ENCODE measurements around the gene GZF1.

GZF1 gene

DNA sequence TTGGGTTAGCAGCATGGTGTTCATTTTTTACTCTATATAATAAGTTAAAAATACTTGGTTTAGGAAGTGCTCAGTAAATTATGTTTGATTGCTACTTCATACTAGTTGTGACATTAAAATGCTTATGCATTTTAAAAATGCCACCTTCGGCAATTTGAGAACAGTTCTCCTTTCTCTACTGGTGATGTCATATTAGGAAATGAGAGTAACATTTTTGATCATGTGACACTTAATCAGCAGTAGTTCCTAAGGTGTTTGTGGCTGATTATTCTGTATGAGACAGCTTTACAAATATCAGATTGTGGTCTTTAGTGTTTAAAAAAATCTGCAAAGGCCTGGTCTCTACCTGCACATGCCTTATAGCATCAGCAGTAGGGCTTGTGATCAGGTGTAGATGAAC lies 4.4 kb downstream of the GZF1 start:
- Histone ChIP-seq H3K4me3 (replicated peaks; ENCODE audit: insufficient read depth, low read length) (no peak overlapping the region), H3K27ac (replicated peaks) (no peak overlapping the region)

DNA sequence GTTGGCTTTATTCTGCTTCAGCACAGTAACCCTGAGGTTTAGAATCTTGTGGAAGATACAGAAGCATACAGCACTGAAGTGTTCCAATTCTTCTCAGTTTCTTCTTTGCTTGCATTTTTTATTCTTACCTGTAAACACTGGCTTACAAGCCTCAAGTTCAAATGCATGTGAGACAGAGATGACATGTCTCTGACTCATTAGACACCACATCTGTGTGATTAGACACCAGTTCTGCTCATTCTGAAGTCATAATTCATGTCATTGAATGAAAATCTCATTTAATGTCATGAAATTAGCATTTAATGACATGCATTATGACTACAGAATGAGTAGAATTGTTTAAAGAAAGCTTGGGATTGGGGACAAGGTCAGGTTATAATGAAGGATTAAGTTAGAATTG lies 5.8 kb downstream of the GZF1 start:
- H3K4me3 ChIP-seq (replicated peaks; ENCODE audit: insufficient read depth, low read length), result no peak overlapping the region
- H3K27me3 ChIP-seq (ENCODE audit: insufficient read depth, poor library complexity, severe bottlenecking), result no peaks in the 10 kb centered on the region
- no peak for DNase-seq (ENCODE audit: low read depth in 1 of 2, low spot score in 1 of 2)
- no peak overlapping the region for H3K27ac ChIP-seq (replicated peaks)
- TF ChIP-seq GABPA (IDR thresholded peaks at IDR 0.05; ENCODE audit: low read depth), result no peak
- TF ChIP-seq, protein P1, sequence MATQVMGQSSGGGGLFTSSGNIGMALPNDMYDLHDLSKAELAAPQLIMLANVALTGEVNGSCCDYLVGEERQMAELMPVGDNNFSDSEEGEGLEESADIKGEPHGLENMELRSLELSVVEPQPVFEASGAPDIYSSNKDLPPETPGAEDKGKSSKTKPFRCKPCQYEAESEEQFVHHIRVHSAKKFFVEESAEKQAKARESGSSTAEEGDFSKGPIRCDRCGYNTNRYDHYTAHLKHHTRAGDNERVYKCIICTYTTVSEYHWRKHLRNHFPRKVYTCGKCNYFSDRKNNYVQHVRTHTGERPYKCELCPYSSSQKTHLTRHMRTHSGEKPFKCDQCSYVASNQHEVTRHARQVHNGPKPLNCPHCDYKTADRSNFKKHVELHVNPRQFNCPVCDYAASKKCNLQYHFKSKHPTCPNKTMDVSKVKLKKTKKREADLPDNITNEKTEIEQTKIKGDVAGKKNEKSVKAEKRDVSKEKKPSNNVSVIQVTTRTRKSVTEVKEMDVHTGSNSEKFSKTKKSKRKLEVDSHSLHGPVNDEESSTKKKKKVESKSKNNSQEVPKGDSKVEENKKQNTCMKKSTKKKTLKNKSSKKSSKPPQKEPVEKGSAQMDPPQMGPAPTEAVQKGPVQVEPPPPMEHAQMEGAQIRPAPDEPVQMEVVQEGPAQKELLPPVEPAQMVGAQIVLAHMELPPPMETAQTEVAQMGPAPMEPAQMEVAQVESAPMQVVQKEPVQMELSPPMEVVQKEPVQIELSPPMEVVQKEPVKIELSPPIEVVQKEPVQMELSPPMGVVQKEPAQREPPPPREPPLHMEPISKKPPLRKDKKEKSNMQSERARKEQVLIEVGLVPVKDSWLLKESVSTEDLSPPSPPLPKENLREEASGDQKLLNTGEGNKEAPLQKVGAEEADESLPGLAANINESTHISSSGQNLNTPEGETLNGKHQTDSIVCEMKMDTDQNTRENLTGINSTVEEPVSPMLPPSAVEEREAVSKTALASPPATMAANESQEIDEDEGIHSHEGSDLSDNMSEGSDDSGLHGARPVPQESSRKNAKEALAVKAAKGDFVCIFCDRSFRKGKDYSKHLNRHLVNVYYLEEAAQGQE (IDR thresholded peaks at IDR 0.05; ENCODE audit: insufficient replicate concordance, low read depth), result no peak
- TF ChIP-seq, protein P2, sequence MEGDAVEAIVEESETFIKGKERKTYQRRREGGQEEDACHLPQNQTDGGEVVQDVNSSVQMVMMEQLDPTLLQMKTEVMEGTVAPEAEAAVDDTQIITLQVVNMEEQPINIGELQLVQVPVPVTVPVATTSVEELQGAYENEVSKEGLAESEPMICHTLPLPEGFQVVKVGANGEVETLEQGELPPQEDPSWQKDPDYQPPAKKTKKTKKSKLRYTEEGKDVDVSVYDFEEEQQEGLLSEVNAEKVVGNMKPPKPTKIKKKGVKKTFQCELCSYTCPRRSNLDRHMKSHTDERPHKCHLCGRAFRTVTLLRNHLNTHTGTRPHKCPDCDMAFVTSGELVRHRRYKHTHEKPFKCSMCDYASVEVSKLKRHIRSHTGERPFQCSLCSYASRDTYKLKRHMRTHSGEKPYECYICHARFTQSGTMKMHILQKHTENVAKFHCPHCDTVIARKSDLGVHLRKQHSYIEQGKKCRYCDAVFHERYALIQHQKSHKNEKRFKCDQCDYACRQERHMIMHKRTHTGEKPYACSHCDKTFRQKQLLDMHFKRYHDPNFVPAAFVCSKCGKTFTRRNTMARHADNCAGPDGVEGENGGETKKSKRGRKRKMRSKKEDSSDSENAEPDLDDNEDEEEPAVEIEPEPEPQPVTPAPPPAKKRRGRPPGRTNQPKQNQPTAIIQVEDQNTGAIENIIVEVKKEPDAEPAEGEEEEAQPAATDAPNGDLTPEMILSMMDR (IDR thresholded peaks at IDR 0.05; ENCODE audit: insufficient read depth, low read length), result no peak
- TF ChIP-seq POLR2AphosphoS5 (IDR thresholded peaks at IDR 0.05; ENCODE audit: low read depth), result no peak
- TF ChIP-seq SPI1 (IDR thresholded peaks at IDR 0.05; ENCODE audit: borderline replicate concordance, low read depth), result no peak

More for the DNA sequence above, 4.4 kb downstream of the GZF1 start:
- DNase-seq (ENCODE audit: low read depth in 1 of 2, low spot score in 1 of 2), result no peak
- no peaks in the 10 kb centered on the region for H3K27me3 ChIP-seq (ENCODE audit: insufficient read depth, poor library complexity, severe bottlenecking)
- TF ChIP-seq GABPA (IDR thresholded peaks at IDR 0.05; ENCODE audit: low read depth) (no peak), SPI1 (IDR thresholded peaks at IDR 0.05; ENCODE audit: borderline replicate concordance, low read depth) (peak; percentile 64; the same call in 1 of the 2 replicates), POLR2AphosphoS5 (IDR thresholded peaks at IDR 0.05; ENCODE audit: low read depth) (no peak)

DNA sequence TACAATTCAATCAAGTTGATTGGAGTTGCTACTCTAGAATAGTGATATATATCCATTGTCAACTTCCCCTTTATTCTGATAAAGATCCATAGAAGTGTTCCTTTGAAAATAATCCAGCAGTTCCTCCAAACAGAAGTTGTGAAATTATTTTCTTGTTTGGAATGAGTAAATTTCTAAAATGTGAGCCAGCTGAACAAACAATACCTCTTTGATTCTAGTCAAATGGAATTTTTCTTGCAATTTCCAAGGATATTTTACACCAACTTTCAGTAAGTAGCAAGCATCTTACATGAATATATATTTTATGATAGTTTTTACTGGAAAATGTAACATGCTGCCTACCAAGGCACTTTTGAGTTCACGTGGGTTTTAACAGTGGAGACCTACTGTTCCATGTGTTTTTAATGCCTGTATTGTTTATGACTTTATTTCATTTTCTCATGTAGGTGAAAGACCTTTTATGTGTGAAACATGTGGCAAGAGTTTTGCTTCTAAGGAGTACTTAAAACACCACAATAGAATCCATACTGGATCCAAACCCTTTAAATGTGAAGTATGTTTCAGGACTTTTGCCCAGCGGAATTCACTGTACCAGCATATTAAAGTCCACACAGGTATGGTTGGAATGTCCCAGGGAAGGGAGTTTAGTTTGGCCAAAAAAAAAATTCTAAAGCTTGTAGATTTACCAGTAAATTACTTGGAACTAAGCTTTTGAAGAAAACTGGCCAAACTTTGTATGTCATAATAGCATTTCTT lies 6.5 kb downstream of the GZF1 start:
- TF ChIP-seq, protein P1 (IDR thresholded peaks at IDR 0.05; ENCODE audit: insufficient replicate concordance, low read depth), result no peak
- TF ChIP-seq POLR2AphosphoS5 (IDR thresholded peaks at IDR 0.05; ENCODE audit: low read depth), result no peak
- no peak for TF ChIP-seq GABPA (IDR thresholded peaks at IDR 0.05; ENCODE audit: low read depth)
- TF ChIP-seq, protein P2 (IDR thresholded peaks at IDR 0.05; ENCODE audit: insufficient read depth, low read length), result no peak
- no peak for TF ChIP-seq SPI1 (IDR thresholded peaks at IDR 0.05; ENCODE audit: borderline replicate concordance, low read depth)
- no peaks in the 10 kb centered on the region for H3K27me3 ChIP-seq (ENCODE audit: insufficient read depth, poor library complexity, severe bottlenecking)
- H3K27ac ChIP-seq (replicated peaks), result no peak overlapping the region
- DNase-seq (ENCODE audit: low read depth in 1 of 2, low spot score in 1 of 2), result no peak
- H3K4me3 ChIP-seq (replicated peaks; ENCODE audit: insufficient read depth, low read length), result no peak overlapping the region

DNA sequence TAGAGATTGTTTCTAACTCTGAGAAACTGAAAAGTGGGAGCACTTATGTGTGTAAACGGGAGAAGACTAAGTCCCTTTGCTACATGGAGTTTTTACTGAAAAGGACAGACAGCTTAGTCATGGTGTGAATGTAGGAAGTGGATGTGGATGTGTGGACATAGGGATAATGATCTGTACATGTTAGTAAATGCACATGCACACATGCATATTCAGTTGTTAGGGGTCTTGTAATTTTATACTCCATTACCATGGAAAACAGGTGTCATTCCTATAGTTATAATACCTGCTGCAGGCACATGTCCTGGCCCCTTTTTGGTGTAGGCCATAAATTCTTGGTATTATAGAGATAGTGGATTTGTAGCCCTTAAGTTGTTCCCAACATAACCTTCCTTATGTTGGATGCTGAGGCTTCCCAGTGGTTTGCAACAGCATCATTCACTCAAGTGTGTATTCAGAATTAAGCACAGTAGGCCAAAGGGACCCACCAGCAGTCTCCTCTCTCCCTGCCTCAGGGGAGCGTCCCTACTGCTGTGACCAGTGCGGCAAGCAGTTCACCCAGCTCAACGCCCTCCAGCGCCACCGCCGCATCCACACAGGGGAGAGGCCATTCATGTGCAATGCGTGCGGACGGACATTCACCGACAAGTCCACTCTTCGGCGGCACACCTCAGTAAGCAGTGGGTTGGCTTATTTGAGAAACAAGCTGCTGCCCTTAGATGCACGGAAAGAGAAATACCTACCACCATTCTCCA lies 7.3 kb downstream of the GZF1 start:
- Histone ChIP-seq H3K27ac (replicated peaks) (no peak overlapping the region), H3K27me3 (ENCODE audit: insufficient read depth, poor library complexity, severe bottlenecking) (no peaks in the 10 kb centered on the region), H3K4me3 (replicated peaks; ENCODE audit: insufficient read depth, low read length) (no peak overlapping the region)
- DNase-seq (ENCODE audit: low read depth in 1 of 2, low spot score in 1 of 2), result no peak
- TF ChIP-seq GABPA (IDR thresholded peaks at IDR 0.05; ENCODE audit: low read depth) (no peak), POLR2AphosphoS5 (IDR thresholded peaks at IDR 0.05; ENCODE audit: low read depth) (0 out of 2 replicates have a peak, but pooled peaks have one; percentile 14)
